NCI-H146 (cell line): ENCODE data around the gene CHCHD3.

Experiments
- DNase-seq: peaks from one replicate; lab custom pipeline; 2025; lab: John Stamatoyannopoulos, UW

CHCHD3 gene

DNA sequence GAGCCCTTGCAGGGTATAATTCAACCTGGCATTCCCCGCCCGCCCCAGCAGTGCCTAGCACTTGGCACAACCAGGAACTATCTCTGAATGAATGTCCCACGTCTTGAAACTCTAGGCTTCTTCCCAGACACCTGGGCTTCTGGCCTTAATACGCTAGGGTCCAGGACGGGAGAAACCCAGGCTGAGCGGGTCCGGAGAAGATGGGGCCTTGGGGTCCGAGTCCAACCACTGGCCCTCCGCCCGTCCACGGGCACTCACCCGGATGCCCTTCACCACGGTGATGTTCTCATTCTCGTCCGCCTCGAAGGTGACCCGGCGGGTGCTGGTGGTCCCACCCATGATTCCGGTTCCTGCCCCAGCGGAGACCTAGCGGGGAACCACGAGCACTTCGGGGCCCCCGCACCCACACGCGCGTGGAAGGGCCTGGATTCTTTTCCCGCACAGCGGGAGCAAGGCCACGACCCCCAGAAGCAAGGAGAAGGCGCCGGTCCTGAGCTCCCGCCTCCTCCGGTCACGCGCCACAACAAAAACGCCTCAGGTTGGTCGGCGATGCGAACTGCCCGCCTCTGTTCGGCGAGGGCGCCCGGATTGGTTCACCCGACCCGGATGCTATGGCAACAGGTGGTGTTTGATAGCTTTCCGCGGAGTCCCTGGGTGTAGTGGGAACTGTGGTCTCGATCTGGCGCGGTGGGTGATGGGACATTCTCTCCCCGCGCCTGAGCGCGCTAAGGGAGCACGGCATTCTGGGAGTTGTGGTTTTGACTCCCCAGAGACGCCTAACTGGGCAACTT, at the start of gene CHCHD3:
CHCHD3 (minus strand) TSS at position 492 of the 791 bp plus-strand sequence; CDS start at position 339, 153 bp downstream.
- peak; percentile 97 for DNase-seq

DNA sequence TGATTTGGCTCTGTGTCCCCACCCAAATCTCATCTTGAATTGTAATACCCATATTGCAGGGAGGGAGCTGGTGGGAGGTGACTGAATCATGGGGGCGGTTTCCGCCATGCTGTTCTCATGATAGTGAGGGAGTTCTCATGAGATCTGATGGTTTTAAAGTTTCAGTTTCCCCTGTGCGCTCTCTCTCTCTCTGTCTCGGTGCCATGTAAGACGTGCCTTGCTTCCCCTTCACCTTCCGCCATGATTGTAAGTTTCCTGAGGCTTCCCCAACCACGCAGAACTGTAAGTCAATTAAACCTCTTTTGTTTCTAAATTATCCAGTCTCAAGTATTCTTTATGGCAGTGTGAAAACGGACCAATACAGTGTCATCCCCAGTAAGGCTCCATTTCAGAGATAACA, 48.3 kb upstream of the CHCHD3 start:
- no peak for DNase-seq

GRCh38 chr7:133126422-133126821, 44.5 kb upstream of the CHCHD3 start:
- no peak for DNase-seq

DNA sequence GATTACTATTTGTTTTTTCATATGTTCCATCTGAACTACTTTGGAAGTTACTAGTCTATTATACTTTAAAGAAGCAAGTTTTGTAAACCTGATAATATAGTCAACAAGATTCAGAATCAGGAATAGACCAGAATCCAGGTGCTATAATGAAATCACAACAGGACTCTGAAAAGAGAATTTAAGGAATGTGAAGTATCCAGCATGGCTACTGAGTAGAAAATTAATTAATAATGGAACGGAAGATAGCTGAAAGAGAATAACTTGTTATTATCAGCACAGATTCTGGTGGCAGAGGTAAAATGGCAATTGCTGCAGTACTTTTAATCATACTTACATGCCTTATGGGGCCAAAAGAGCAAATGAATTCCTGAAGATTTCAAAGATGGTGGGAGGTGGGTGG, 43.1 kb upstream of the CHCHD3 start:
- no peak for DNase-seq

DNA sequence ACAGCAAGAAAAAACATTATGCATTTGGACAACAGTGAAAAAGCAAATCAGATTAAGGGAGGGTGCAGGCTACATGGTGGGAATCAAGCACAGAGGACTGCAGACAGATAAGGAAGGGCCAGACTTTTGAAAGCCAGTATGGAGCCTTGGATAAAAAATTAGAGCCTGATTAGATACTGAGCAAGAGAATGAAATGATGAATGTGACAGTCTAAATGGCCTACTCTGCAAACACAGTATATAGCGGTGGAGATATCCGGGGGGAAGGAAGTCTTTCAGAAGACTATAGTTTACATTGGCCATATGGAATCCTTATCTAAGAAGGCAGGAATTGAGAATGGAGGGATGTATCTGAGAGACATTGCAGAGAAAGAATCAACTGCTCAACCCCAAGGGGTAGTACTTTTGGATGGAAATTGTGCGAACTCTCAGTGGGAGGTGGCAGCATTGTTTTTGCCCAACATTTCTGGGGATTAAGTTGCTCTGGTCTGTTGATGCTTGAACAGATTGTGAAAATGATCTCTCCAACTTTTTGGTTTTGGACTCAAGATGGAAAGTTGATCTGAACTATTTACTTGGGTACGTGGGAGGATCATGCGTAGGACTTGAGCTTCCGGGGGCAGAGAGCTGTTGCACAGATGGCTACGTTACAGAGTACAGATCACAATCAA, 39.4 kb upstream of the CHCHD3 start:
- DNase-seq: no peak

DNA sequence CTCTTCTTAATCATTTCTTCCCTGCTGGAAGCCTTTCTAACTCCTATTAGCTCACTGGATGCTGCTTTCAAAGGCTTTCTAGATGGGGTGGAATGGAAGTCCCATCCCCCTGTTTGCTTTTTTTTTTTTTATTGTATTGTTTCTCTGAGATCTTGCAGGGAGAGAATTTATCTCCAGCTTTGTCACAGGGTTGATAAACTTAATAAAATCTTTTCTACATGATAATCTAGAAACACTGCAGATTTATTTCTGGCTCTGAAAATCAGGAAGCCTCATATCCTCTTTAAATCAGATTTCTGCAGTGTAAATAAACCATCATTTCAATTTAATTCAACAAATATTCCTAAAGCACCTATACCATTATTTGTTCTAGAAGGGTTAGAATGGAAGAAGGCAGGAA, 37.2 kb upstream of the CHCHD3 start:
- no peak for DNase-seq

DNA sequence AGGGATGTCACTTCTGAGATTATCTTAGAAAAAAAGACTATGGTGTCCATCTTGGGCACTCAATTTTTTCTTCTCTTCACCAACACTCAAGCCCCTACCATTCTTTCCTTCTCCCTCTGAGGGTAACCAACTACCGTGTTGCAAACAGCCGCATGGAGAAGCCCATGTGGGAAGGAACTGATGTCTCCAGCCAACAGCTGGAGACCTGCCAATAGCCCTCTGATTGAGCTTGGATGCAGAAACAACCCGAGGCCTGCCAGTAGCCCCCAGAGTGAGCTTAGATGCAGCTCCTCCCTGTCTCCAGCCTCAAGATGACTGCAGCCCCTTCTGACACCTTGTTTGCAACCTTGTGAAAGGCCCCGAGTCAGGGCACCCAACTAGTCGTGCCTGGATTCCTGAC, 36.4 kb upstream of the CHCHD3 start:
- DNase-seq: no peak

DNA sequence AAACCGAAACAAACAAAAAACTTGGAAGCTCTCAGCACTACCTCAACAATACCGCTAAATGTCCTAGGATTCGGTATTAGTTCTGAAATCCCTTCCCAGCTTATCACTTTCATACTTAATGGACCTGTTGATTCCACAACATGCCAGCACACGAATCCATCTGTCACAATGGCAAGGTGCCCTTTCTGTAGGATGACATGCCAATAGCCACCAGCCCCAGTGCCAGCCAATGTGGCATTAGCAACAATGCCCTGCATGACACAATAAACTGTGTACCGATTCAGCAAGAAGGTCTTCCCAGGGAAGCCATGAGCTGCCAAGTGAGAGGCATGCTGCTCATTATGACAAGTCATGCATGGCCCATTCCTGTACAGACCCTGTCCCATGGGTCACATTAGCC, 35.6 kb upstream of the CHCHD3 start:
- no peak for DNase-seq

- DNase-seq: no peak
These were observed 33.7 kb upstream of the CHCHD3 start for GRCh38 chr7:133115596-133115995.

DNA sequence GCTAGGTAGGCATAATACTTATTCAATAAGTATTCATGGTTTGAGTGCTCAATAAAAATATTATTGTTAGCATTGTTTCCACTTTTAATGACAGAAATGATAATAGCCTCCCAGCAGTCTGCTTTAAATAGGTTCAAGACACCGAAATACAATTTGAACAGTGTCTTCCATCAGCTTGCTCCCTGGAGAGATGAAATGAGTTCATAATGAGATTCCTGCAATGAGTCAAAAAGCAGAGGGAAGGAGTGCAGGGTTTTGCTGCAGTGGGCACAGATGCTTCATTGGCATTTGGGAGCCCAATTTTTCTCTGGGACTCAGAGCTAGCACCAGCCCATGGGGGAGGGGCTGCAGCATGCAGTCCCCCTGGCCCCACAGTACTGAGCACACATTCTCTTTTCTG, 32.6 kb upstream of the CHCHD3 start:
- no peak for DNase-seq

GRCh38 chr7:133112976-133113375, 31.1 kb upstream of the CHCHD3 start:
- no peak for DNase-seq

DNA sequence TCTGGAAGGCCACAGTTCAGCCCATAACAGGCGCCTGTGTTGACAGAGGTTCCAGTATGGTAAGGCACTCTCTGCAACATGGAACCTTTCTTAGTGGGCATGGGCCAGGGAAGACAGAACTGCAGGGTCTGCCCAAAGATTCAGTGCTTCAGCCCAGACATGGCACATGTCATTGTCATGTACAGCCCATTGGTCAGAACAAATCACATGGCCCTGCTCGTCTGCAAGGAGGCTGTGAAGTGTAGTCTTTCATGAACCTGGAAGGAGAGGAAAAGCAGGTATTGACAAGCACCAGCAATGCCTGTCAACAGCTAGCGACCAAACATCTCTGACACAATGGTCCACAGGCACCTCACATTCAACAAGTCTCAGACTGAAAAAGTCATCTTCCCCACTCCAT, 30.4 kb upstream of the CHCHD3 start:
- no peak for DNase-seq

- DNase-seq: no peak
These were observed 28.4 kb upstream of the CHCHD3 start for GRCh38 chr7:133110312-133110711.

GRCh38 chr7:133109816-133110215, 27.9 kb upstream of the CHCHD3 start:
- DNase-seq: no peak

- DNase-seq: no peak
These were observed 26.1 kb upstream of the CHCHD3 start for GRCh38 chr7:133108023-133108422.

DNA sequence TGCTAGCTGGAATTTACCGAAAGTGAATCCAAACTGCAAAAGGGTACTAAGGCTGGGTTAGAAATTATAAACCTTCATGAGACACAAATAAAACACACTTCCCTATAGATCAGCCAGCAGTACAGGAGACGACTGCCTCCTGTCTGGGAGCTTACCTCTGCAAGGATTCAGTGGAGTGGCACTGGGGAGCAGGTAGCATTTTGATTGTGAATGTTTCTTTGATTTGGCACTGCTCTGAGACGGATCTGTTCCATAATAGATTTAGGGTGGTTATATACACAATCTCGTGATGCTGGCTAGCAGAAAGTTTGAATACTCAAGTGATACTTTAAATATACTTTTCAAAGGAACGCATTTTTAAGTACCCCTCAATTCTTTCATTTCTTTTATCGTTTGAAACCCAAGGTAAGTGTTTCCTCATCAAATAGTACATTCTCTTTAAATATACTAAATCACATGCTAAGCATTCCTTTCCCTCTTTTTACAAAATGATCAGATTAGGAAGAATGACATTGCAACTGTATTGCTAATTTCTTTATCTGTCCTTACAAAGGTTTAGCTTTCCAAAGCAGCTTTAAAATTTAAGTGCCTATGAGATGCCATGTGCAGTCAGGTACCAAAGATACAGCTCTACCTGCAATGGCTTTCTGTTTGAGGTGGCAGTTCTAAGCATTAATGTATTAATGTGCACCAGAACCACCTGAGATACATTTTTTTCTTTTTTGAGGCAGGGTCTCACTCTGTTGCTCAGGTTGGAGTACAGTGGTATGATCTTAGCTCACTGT, 20.6 kb upstream of the CHCHD3 start:
- no peak for DNase-seq

GRCh38 chr7:133099633-133100286, 17.9 kb upstream of the CHCHD3 start:
- DNase-seq: no peak

- DNase-seq: no peak
These were observed 13.3 kb upstream of the CHCHD3 start for GRCh38 chr7:133095119-133095671.

- DNase-seq: no peak
These were observed 10.1 kb upstream of the CHCHD3 start for GRCh38 chr7:133091943-133092464.

DNA sequence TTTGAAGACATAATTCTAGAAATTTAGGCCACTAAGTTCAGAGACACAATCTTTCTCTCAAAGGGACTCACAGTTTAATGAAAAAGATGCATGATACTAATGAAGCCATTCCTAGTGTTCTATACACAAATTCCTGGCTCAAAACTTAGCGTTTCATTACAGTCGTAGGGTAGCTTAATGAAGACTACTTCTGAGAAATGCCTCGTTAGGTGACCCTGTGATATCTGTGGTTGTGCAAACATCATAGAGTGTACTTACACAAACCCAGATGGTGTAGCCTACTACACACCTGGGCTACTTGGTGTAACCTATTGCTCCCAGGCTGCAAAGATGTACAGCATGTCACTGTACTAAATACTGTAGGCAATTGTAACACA, 488 bp upstream of the CHCHD3 start:
- DNase-seq: no peak

DNA sequence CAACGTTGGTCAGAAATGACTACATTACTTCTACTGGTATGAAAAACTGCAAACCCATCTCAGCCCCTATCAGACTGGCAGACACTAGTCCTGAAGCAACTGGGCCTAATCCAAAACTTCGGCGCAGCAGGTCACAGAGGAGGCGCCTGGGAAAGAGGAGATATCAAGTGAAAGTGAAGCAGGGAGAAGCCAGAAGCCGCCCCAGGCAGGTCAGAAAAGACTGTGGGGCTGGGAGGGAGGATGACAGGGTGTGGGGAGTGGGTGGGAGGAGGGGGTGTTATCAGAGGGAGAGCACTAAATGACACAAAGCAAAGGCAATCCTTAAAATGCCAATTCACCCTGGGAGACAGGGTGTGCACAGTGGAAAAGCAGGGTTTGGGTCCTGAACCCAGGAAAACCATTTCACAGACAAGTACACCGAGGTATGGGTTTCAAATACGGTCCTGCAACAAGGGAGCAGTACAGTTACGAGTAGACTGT, 731 bp downstream of the CHCHD3 start:
- no peak for DNase-seq

- DNase-seq: no peak
These were observed 2.6 kb downstream of the CHCHD3 start for GRCh38 chr7:133079296-133079695.
